Muscle layer of duodenum (tissue), 2 donors: ENCODE measurements around the gene NIPSNAP2.
"Not testable (repeated sequence)": the region's sequence is repeated elsewhere in the genome, so short reads cannot be mapped to it uniquely, and the experiment has no call there.

Experiments
- H3K27ac ChIP-seq: one replicate; pipeline ENCODE4 v1.7.0; 2013; ENCODE audit warnings: mild to moderate bottlenecking, low read length
- H3K27me3 ChIP-seq: one replicate; pipeline ENCODE4 v1.7.0; 2013; ENCODE audit warnings: low read depth, mild to moderate bottlenecking, control low read depth, low read length
- H3K36me3 ChIP-seq, 2 donors: one replicate each; pipeline ENCODE4 v1.7.0; 2013; ENCODE audit warnings: low read length in 2 of 2, control low read depth in 1 of 2, mild to moderate bottlenecking in 1 of 2; ENCODE audit not compliant: insufficient read depth in 2 of 2, control insufficient read depth in 1 of 2
- H3K4me1 ChIP-seq, 2 donors: one replicate each; pipeline ENCODE4 v1.7.0; 2013; ENCODE audit warnings: low read length in 2 of 2, mild to moderate bottlenecking in 2 of 2, control low read depth in 1 of 2, moderate library complexity in 1 of 2; ENCODE audit not compliant: insufficient read depth in 2 of 2, control insufficient read depth in 1 of 2
- H3K4me3 ChIP-seq, 2 donors: one replicate each; pipeline ENCODE4 v1.7.0; 2013; ENCODE audit warnings: low read length in 2 of 2, low read depth in 1 of 2, mild to moderate bottlenecking in 1 of 2
- H3K9me3 ChIP-seq, 2 donors: one replicate each; pipeline ENCODE4 v1.7.0; 2013; ENCODE audit warnings: low read length in 2 of 2, control low read depth in 1 of 2, mild to moderate bottlenecking in 1 of 2; ENCODE audit not compliant: control insufficient read depth in 1 of 2
- donor health status: healthy.

NIPSNAP2 gene

GRCh38 chr7:55964261-55965099 lies at the start of gene NIPSNAP2:
NIPSNAP2 (plus strand) TSS chr7:55964585; CDS start chr7:55964610, 25 bp downstream.
- Histone ChIP-seq H3K4me1 (peaks cover 0 to 26% of the 10 kb centered on the region in 2 donors), H3K36me3 (no peaks in the 10 kb centered on the region), H3K27ac (peak within 1 kb of the TSS; percentile 89), H3K27me3 (no peaks in the 10 kb centered on the region), H3K9me3 (no peaks in the 10 kb centered on the region), H3K4me3 (peak within 1 kb of the TSS; percentile 72 to 75)

- H3K4me1 ChIP-seq: peaks cover 0 to under 1% of the 10 kb centered on the region in 2 donors
- H3K27me3 ChIP-seq: no peaks in the 10 kb centered on the region
- H3K4me3 ChIP-seq: no peak overlapping the region
- H3K36me3 ChIP-seq: peaks cover under 1 to 17% of the 10 kb centered on the region in 2 donors
- H3K27ac ChIP-seq: no peak overlapping the region
- H3K9me3 ChIP-seq: no peaks in the 10 kb centered on the region
Observed at GRCh38 chr7:55917771-55918170, 46.6 kb upstream of the NIPSNAP2 start.

GRCh38 chr7:55928006-55928767 lies 36.2 kb upstream of the NIPSNAP2 start:
- Histone ChIP-seq H3K4me3 (no peak overlapping the region), H3K27ac (no peak overlapping the region), H3K27me3 (no peaks in the 10 kb centered on the region), H3K4me1 (no peaks in the 10 kb centered on the region), H3K36me3 (peaks cover 0 to 32% of the 10 kb centered on the region in 2 donors), H3K9me3 (peaks cover 0 to 3% of the 10 kb centered on the region in 2 donors)

GRCh38 chr7:55931421-55932151 lies 32.8 kb upstream of the NIPSNAP2 start:
- Histone ChIP-seq H3K27me3 (no peaks in the 10 kb centered on the region), H3K4me3 (no peak overlapping the region), H3K4me1 (no peaks in the 10 kb centered on the region), H3K27ac (no peak overlapping the region), H3K36me3 (peaks cover 0 to 21% of the 10 kb centered on the region in 2 donors), H3K9me3 (peaks cover 0 to 11% of the 10 kb centered on the region in 2 donors)

GRCh38 chr7:55939514-55940123 lies 24.8 kb upstream of the NIPSNAP2 start:
- Histone ChIP-seq H3K36me3 (peaks cover 0 to 24% of the 10 kb centered on the region in 2 donors), H3K4me3 (peak overlapping the region in 1 of 2 donors; percentile 45)

GRCh38 chr7:55946545-55946944 lies 17.8 kb upstream of the NIPSNAP2 start:
- H3K27ac ChIP-seq: no peak overlapping the region

More at GRCh38 chr7:55939514-55940123, 24.8 kb upstream of the NIPSNAP2 start:
- Histone ChIP-seq H3K27me3 (no peaks in the 10 kb centered on the region), H3K9me3 (peaks cover 10 to 36% of the 10 kb centered on the region in 2 donors), H3K4me1 (no peaks in the 10 kb centered on the region), H3K27ac (no peak overlapping the region)

GRCh38 chr7:55951637-55952351 lies 12.6 kb upstream of the NIPSNAP2 start, which contains the start of gene MRPS17:
MRPS17 (plus strand) TSS chr7:55951877; CDS start chr7:55953196, 1,319 bp downstream.
- peak within 1 kb of the TSS; percentile 82 to 94 for H3K4me3 ChIP-seq
- H3K27me3 ChIP-seq: no peaks in the 10 kb centered on the region
- H3K27ac ChIP-seq: peak within 1 kb of the TSS; percentile 85
- H3K4me1 ChIP-seq: peaks cover 0 to 7% of the 10 kb centered on the region in 2 donors
- H3K36me3 ChIP-seq: peaks cover 0 to 15% of the 10 kb centered on the region in 2 donors
- H3K9me3 ChIP-seq: no peaks in the 10 kb centered on the region

More at GRCh38 chr7:55946545-55946944, 17.8 kb upstream of the NIPSNAP2 start:
- no peaks in the 10 kb centered on the region for H3K27me3 ChIP-seq
- no peak overlapping the region for H3K4me3 ChIP-seq
- no peaks in the 10 kb centered on the region for H3K9me3 ChIP-seq
- no peaks in the 10 kb centered on the region for H3K36me3 ChIP-seq
- no peaks in the 10 kb centered on the region for H3K4me1 ChIP-seq

- not testable (repeated sequence) for H3K4me1 ChIP-seq, H3K9me3 ChIP-seq, H3K27me3 ChIP-seq
- peak overlapping the region; percentile 82 to 94 for H3K4me3 ChIP-seq
- peak overlapping the region; percentile 85 for H3K27ac ChIP-seq
- peaks cover 0 to 15% of the 10 kb centered on the region in 2 donors for H3K36me3 ChIP-seq
Observed at GRCh38 chr7:55952352-55952671, 12.1 kb upstream of the NIPSNAP2 start.

- Histone ChIP-seq H3K27ac (no peak overlapping the region), H3K27me3 (no peaks in the 10 kb centered on the region), H3K4me1 (peaks cover 0 to 7% of the 10 kb centered on the region in 2 donors), H3K36me3 (peaks cover 0 to 15% of the 10 kb centered on the region in 2 donors), H3K4me3 (no peak overlapping the region), H3K9me3 (no peaks in the 10 kb centered on the region)
Observed at GRCh38 chr7:55953707-55954475, 10.5 kb upstream of the NIPSNAP2 start.

- H3K27me3 ChIP-seq: no peaks in the 10 kb centered on the region
- peaks cover 0 to 15% of the 10 kb centered on the region in 2 donors for H3K36me3 ChIP-seq
- no peak overlapping the region for H3K27ac ChIP-seq
- no peaks in the 10 kb centered on the region for H3K9me3 ChIP-seq
- no peak overlapping the region for H3K4me3 ChIP-seq
- H3K4me1 ChIP-seq: peaks cover 0 to 6% of the 10 kb centered on the region in 2 donors
Observed at GRCh38 chr7:55957190-55957589, 7.2 kb upstream of the NIPSNAP2 start.
